ENCODE measurements around the gene OR2G2. TPM values are rescaled to one million over a fixed set of nuclear protein-coding genes. Genes with fewer than 3 reads are reported as not detected.

The OR2G2 gene
- total and polyA plus RNA-seq, 2 donors (not counting 1 experiment from before 2014, with no cell fraction given) = not detected

- H3K79me2 ChIP-seq (ENCODE audit: control insufficient read depth, insufficient read depth, low read length) = no peaks in the 10 kb centered on the region
- no peaks in the 10 kb centered on the region for H4K20me1 ChIP-seq (ENCODE audit: control insufficient read depth, extremely low read depth, insufficient read depth, low read length)
- no peaks in the 10 kb centered on the region for H3K36me3 ChIP-seq (ENCODE audit: control insufficient read depth, insufficient read depth, low read length)
- H3K4me3 ChIP-seq (replicated peaks in 1 of 4; ENCODE audit: control extremely low read depth in 1 of 4, insufficient read depth in 1 of 4, low read depth in 3 of 4, low read length in 4 of 4) = no peak overlapping the region
- TF ChIP-seq CTCF (conservative IDR thresholded peaks at IDR 0.05 in 1 of 2, IDR thresholded peaks at IDR 0.05 in 1 of 2; ENCODE audit: low read depth in 1 of 2, low read length in 2 of 2) (no peak), EZH2 (IDR thresholded peaks at IDR 0.05; ENCODE audit: low read length, missing control alignments) (no peak)
- no peaks in the 10 kb centered on the region for H3K9me3 ChIP-seq (ENCODE audit: control insufficient read depth, insufficient read depth, low read depth, low read length)
- H3K27ac ChIP-seq (ENCODE audit: insufficient read depth, low read length) = no peak overlapping the region
- H2AFZ ChIP-seq (ENCODE audit: low read length) = no peak overlapping the region
- no peak overlapping the region for H3K9ac ChIP-seq (ENCODE audit: insufficient read depth, low read length)
- no peaks in the 10 kb centered on the region for H3K4me1 ChIP-seq (ENCODE audit: control insufficient read depth, extremely low read depth, insufficient read depth, low read length)
- no peaks in the 10 kb centered on the region for H3K27me3 ChIP-seq (ENCODE audit: control insufficient read depth, insufficient read depth, low read length)
- no peak overlapping the region for H3K4me2 ChIP-seq (ENCODE audit: extremely low read depth, insufficient read depth, low read length)
- no peak for DNase-seq (ENCODE audit: low read depth in 2 of 2)
Measured at GRCh38 chr1:247638781-247639180, 50.6 kb downstream of the OR2G2 start.

Other genes starting within 250 kb of the OR2G2 start
- under 0.01 TPM in 1 of 2 replicates, not detected in the other for gene NLRP3, start 172.2 kb upstream of the OR2G2 start, total RNA-seq
- 0.07 and 0.08 TPM in 2 replicates for gene NLRP3, start 172.2 kb upstream of the OR2G2 start, polyA plus RNA-seq
- gene OR2B11, start 130.3 kb upstream of the OR2G2 start, total RNA-seq = not detected in 2 replicates
- gene OR2B11, start 130.3 kb upstream of the OR2G2 start, polyA plus RNA-seq = not detected in 2 replicates
- not detected in 2 replicates for gene OR2C3, start 51.9 kb upstream of the OR2G2 start, total RNA-seq
- gene OR2C3, start 51.9 kb upstream of the OR2G2 start, polyA plus RNA-seq = not detected in 2 replicates
- not detected in 2 replicates for gene GCSAML, start 39.2 kb upstream of the OR2G2 start, total RNA-seq
- not detected in 2 replicates for gene GCSAML, start 39.2 kb upstream of the OR2G2 start, polyA plus RNA-seq
- not detected in 2 replicates for gene OR2G3, start 17.2 kb downstream of the OR2G2 start, total RNA-seq
- gene OR2G3, start 17.2 kb downstream of the OR2G2 start, polyA plus RNA-seq = not detected in 2 replicates
- gene OR13G1, start 91.4 kb downstream of the OR2G2 start, total RNA-seq = not detected in 2 replicates
- not detected in 2 replicates for gene OR13G1, start 91.4 kb downstream of the OR2G2 start, polyA plus RNA-seq
- not detected in 2 replicates for gene OR6F1, start 128.3 kb downstream of the OR2G2 start, total RNA-seq
- not detected in 2 replicates for gene OR6F1, start 128.3 kb downstream of the OR2G2 start, polyA plus RNA-seq
- not detected in 2 replicates for gene OR14K1, start 150.3 kb downstream of the OR2G2 start, total RNA-seq
- gene OR14K1, start 150.3 kb downstream of the OR2G2 start, polyA plus RNA-seq = not detected in 2 replicates
- not detected in 2 replicates for gene OR14A2, start 159.8 kb downstream of the OR2G2 start, total RNA-seq
- gene OR14A2, start 159.8 kb downstream of the OR2G2 start, polyA plus RNA-seq = not detected in 2 replicates
- gene OR1C1, start 172.2 kb downstream of the OR2G2 start, total RNA-seq = not detected in 2 replicates
- gene OR1C1, start 172.2 kb downstream of the OR2G2 start, polyA plus RNA-seq = not detected in 2 replicates
- gene OR14A16, start 235.8 kb downstream of the OR2G2 start, total RNA-seq = not detected in 2 replicates
- gene OR14A16, start 235.8 kb downstream of the OR2G2 start, polyA plus RNA-seq = not detected in 2 replicates